GM18861 (cell line): ENCODE data around the gene YIF1A.
"Not testable (repeated sequence)": the region's sequence is repeated elsewhere in the genome, so short reads cannot be mapped to it uniquely, and the experiment has no call there.

Source experiments
- ATAC-seq: cut with Tn5 transposase; IDR thresholded peaks from one replicate; pipeline ENCODE4 v1.9.1; 2021; ENCODE audit not compliant: unreplicated experiment

YIF1A gene

DNA sequence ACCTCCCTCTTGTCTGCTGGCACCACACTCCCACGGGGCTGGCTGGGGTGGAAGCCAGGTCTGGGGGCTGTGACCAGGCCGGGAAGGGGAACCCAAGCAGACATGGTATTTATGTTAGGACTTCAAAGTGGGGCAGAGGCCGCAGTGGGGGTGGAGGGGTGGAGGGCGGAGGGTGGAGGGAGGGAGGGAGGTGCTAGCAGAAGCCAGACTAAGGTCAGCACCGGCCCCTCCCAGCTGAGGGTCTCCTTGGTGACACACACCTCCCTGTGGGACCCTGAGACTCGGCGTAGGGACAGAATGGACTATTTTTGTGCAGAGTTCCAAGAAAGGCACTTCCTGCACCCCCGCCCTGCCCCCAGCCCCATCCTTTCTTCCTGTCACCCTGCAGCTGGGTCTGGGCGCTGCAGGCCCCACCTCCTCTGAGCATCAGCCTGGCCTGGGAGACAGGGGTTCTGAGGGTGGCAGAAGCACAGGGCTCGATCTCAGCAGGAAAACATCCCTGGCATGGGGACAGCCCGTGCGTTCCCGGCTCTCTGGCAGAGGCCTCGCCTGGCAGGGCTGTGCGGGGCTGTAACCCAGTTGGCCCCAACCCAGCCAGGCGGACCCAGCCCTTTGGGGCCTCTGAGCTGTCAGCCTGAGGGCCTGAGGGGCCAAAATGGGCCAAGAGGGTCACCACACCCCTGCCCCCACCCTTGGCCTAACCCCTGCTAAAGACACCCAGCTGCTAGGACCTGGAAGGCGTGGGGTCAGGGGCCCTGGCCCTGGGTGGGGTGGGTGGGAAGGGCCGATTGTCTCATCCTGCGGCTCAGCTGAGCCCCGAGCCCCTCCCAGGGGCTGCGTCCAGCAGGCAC, 37.5 kb upstream of the YIF1A start:
- ATAC-seq: no peak

DNA sequence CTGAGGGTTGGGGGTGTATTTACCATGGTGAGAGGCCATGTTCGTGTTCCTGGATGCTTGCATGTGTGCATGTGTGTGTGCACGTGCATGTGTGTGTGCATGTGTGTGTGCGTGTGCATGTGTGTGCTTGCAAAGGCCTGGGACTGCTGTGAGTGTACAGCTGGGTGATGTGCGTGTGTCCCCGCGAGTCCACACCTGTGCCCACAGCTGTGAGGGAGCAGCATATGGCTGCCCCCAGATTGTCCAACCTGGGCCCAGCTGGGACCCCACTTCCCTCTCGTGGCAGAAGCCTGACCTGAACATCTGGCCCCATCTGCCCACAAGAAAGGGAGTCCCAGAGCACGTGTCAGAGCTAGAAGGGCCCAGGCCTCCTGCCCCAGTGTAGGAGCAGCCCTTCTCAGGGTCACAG, 36.3 kb upstream of the YIF1A start:
- ATAC-seq: no peak

DNA sequence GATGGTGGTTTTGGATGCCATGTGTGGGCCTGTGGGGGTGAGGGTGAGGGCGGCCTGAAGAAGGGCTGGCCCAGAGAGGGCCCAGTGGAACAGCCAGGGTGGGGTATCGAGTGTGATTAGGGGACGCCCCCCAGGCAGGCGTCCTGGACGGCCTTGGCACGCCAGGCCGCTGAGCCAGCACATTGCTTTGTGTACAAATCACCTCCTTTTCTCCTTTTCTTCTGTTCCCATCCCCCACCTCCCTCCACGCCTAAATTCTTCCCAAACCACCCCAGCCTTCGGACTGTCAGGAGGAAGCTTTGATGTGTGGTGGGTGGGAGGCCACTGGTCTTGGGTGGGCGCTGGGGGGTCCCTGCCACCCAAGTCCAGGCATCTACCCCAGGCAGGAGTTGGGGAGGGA, 35.7 kb upstream of the YIF1A start:
- ATAC-seq: no peak

DNA sequence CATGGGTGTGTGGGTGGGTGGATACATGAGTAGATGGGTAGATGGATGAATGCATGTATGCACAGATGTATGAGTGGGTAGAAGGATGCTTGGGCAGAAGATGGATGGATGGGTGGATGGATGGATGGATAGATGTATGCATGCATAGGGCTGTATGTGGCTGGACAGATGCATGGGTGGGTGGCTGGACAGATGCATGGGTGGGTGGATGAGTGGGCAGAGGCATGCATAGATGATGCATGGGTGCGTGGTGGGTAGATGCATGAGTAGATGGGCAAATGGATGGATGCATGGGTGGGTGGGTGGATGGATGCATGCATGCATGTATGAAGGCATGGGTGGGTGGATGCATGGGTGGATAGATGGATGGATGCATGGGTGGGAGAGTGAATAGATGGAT, 34.7 kb upstream of the YIF1A start:
- no peak for ATAC-seq

DNA sequence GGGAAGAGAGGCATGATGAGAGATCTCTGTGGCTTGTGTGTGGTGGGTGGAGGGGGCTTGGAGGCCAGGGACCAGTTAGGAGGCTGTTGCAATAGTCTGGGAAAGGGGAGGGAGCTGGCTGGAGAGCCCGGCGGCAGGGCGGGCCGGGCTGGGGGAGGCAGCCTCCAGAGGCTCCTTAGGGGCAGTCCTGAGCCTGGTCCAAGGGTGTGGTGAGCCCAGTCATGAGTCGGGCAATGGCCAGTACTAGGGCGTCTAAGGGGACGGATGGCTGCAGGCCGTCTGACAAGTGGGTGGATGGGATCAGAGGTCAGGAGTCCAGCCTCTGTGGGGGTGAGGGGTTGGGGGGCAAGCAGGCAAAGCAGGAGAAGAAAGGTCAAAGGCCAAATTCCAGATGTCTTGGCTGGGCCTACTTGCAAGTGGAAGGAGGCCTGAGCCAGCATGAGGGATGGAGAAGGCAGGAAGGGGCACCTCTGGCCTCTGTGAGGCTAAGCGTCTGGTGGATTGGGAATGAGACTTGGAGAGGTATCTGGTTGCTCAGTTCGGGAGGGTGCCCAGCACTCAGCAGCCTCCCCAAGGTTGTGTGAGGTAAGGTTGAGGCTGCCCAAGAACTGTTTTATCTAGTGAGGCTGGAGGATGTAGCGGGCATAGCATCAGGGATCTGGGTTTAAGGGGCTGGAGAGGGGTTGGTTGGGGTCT, 33.9 kb upstream of the YIF1A start:
- no peak for ATAC-seq

DNA sequence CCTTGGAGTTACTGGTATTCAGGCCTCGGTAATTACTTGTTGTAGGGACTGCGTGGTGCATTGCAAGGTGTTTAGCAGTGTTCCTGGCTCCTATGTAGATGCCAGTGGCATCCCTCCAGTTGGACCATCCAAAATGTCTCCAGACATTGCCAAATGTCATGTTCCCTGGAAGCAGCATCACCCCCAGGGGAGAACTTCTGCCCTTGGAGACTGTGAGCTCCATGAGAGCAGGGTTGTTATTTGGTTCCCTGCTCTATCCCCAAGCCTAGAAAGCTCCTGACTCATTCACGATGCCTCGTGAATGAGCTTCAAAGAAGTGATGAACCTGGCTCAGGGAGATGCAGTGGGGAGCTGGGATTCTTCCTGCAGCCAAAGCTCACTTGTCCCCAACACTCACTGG, 32.7 kb upstream of the YIF1A start:
- ATAC-seq: no peak

DNA sequence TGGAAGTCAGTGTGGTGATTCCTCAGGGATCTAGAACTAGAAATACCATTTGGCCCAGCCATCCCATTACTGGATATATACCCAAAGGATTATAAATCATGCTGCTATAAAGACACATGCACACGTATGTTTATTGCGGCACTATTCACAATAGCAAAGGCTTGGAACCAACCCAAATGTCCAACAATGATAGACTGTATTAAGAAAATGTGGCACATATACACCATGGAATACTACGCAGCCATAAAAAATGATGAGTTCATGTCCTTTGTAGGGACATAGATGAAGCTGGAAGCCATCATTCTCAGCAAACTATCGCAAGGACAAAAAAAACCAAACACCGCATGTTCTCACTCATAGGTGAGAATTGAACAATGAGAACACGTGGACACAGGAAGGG, 31.8 kb upstream of the YIF1A start:
- not testable (repeated sequence) for ATAC-seq

DNA sequence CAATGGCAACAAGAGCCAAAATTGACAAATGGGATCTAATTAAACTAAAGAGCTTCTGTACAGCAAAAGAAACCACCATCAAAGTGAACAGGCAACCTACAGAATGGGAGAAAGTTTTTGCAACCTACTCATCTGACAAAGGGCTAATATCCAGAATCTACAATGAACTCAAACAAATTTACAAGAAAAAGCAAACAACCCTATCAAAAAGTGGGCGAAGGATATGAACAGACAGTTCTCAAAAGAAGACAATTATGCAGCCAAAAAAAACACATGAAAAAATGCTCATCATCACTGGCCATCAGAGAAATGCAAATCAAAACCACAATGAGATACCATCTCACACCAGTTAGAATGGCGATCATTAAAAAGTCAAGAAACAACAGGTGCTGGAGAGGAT, 31.3 kb upstream of the YIF1A start:
- not testable (repeated sequence) for ATAC-seq

DNA sequence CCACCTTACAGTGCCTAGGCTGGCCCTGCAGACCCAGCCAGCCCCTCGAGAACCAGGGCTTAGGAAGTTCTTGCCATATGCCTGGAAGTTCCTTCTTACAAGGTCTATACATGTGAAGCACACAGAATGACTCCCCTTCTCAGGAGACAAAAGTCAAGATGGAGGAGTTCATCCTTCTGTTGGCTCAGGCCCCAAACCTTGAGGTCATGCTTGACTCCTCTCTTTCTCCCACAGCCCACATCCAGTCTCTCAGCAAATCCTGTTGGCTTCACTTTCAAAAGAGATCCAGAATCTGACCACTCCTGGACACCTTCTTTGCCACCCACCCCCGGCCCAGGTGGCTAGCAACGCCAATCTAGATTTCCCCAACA, 29.6 kb upstream of the YIF1A start:
- no peak for ATAC-seq

DNA sequence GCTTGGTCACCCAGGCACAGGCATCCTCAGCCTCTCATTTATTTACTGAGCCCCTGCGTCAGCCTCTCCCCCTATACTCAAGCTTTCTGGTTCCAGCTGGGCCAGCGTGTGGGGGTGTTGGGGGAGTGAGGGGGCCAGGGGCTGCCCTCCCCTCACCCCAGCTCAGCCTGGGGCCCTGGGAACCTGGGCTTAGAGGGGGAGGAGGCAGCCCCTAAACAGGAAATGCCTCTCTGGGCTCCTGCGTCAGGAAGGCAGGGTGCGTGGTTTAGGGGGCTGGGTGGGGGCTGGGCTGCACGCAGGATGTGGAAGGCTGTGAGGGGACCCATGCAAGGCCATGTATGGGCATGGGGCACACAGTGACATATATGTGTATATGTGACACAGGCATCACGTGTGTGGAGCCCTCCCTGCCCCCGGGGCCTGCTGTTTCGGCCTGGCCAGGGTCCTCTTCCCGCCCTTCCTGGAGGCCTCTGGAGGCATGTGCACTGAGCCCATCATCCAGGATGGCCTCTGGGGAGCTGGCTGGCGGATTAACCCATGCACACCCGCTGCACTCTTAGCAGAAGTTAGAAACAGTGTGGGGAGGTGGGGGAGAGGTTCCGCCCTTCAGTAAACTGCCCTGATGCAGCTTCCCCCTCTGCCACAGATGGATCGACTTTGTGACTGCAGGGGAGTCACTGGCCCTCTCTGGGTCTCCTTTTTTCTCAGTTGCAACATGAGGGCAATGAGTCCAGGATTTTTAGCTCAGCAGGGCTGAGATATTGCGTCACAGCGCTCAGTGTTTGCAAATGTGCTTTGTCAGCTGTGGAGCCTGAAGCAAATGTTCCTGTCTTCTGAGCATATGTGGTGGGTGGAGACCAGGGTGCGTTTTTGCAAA, 29.0 kb upstream of the YIF1A start:
- no peak for ATAC-seq

DNA sequence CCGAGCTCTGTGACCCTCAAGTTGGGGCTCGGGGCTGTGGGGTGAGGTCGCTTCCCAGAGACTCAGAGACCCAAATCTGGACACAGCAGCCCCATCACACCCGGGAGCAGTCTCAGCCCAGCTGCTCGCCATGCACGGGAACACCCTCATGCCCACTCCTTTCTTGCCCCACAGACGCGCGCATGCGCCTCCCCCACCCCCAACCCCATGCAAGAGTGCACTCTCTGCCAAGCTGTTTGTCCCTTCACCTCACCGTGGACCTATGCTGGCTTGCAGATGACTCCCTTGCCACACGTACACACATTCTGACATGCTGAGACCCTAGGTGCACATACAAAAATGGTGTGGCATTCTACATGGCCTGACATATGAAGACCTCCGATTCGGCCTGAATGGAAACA, 28.4 kb upstream of the YIF1A start:
- ATAC-seq: no peak

DNA sequence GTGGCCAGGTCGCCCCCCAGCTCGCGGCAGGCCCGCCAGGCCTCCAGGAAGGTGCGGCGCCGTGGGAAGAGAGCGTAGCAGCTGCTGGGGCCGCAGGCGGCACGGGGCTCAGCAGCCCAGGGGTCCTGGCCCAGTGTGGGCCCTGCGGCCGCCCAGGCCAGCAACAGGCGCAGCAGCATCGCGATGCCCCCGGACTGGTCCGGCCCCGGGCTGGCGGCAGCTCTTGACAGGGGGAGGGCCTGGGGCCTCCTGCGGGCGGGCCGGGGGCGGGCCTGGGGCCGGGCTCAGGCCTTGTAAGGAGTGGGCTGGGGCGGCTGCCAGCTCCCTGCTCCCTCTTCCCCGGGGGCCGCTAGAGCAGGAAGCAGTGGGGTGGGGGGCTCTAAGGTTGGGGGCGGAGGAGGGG, 27.9 kb upstream of the YIF1A start, which contains the start of gene CD248:
Gene CD248, minus strand, starts transcription at position 196 of the 403 bp plus-strand sequence. Its CDS starts 17 bp downstream, at position 179.
- no peak for ATAC-seq

DNA sequence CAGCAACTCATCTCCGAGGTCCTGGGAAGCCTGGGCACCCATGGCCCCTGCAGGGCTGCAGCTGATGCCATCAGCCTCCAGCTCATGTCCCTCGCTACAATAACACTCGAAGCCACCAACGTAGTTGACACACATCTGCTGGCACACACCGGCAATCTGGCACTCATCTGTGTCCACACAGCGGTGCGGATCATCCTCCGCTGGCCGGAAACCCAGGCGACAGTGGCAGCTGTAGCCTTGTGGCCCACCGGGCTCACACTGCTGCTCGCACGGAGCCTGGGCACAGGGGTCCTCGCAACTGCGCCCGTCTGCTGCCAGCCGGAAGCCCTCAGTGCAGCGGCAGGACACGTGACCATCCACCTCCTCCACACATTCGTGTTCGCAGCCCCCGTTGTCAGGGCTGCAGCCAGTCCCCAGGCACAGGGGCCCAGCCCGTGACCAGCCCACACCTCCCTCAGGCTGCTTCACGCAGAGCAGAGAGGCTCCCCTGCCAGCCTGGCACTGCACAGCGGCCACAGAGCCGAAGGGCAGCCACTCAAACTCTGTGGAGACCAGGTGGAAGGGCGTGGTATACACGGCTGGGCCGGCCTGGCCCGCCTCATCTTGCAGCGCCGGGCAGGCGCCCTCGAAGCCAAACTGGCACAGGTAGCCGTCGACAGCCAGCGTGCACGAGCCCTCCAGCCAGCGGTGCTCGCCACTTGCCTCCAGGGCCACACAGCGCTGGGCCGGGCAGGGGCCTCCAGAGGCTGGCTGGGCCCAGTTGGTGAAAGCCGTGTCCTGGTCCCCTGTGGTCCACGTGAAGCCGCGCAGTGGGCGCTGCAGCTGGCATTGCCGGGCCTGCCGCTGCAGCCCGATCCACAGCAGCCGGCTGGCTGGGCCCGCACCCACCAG, 27.2 kb upstream of the YIF1A start:
- no peak for ATAC-seq

DNA sequence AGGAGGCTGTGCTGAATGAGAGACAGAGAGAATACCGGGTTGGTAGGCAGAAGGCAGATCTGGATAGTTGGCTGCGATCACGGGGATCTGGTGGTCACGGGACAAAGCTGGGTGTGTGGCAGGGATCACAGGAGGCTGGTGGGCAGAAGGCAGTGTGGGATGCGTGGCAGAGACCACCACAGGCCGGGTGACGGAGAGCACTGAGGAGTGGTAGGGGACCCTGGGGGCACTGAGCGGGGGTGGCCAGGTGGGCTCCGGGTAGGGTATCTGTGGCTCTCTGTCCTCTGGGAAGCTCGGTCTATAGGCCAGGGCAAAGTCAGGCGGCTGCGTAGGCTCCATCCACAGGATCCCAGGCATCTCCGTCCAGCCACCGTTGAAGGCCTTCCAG, 26.5 kb upstream of the YIF1A start:
- ATAC-seq: no peak

DNA sequence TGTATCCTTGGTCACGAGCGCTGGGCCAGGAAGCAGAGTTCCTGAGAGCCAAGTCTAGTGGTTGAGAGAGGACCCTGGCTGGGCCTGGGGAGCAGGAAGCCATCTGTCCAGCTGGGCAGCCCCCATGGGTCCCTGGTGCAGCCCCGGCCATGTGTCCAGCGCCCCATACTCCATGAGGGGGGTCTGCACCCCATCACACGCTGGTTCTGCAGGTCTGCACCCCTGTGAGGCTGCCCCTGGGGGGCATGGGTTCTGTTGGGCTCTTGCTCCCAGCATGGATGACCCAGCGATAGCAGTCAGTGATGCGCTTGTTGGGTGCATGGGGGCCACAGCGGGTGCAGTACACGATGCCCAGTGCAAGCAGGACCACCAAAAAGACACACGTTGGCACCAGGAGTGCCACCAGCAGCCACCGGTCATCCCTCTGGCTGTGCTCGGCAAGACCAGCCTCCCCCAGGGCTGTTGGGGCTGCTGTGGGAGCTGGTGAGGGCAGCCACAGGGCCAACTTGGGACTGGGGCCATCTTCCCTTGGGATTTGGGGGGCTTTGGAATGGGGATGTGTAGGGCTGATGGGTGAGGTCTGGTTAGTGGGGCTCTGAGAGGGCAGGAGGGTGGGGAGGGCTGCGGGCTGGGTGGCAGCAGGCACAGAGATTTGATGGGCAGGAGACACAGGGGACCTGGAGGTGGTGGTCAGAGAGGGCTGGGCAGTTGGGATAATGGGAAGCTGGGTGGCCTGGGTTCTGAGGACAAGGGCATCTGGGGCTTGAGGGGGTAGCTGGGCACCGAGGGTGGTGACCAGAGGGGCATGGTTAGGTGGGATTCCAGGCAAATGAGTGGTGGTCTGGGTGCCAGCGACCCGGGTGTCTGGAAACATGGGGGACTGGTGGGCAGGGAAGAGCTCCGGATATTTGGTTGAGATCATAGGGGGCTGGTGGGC, 25.9 kb upstream of the YIF1A start:
- no peak for ATAC-seq

DNA sequence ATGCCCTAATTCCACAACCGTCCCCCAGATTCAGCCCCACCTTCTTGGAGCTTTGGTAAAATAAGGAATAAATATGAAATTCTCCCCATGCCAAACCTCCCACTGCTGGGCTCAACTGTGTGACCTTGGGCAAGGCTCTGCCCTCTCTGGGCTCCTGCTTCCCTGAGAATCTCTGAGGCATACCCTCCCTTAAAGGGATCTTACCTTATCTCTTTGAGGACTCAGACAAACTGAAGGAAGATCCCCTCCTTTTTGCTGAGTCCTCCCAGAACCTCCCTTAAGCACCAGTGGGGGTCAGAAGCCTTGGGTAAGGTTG, 25.2 kb upstream of the YIF1A start:
- no peak for ATAC-seq

DNA sequence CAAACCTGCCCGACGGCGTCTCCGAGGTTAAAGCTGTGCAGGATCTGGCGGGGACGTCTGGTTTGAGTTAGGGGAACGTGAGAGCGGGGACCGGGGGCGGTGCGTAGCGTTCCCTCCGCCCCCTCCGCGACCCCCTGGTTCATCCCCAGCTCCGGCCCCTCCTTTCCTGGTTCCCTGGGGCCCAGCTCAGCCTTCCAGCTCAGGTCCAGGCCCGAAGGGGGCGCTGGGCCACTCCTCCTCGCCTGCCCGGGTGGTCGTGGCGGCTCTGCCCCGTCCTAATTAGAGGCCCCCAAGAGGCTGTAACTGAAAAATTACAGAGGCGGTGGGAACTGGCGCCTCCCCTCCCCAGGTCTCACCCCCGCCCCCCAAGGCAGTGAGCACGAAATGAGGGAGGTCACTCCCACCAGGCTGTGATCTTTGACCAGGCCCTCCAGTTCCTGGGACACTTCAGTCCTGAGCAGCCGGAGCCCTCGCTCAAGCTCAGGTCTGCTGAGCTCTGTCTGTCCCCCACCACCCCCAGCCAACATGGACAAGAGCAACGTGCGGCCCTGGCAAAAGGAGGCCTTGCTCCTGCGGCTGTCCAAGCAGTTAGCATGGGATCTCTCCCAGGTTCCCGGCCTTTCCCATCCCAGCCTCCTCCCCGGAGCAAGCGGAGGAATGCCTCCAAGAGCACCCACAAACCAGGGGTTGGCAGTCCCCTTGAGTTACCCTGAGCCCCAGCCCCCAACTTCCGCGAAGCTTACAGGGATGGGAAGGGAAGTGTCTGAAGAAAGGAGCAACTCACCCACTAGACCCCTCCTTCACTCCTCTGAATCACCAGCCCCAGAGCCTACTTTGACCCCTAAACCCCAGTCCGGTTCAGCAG, 24.6 kb upstream of the YIF1A start:
- ATAC-seq: no peak

DNA sequence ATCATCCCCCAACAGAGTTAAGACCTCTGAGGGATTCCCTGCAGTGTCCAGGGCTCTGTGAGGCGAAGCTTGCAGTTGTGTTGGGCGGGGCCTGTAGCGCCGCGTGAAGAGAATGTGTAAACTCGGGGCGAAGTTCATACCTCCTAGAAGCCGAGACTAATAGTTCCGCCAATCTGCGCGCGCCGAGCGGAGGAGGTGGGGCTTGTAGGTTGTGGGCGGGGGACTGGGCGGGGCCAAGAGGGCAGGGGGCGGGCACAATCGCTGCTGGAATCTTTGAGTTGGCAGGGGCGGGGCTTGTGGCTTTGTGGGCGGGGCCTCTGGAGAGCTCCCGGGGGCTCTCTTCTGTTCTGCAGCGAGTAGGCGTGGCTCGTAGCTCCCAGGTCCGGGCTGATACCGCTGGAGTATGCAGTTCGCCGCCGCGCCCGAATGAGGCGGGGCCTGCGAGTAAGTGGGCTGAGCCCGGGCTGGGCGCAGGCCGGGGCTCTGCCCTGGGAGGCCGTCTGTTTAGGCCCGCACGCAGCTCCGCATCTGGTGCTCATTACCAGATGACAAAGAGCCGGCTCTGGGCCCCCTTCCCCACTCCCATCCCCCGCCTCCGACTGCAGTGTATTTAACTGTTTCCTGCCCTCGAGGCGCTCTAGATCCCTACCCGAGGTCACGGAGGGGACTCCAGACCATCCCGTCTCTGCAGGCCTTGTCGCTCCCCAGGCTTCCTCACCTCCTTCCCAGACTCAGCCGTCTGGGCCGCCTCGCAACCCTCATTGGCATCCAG, 23.8 kb upstream of the YIF1A start:
- ATAC-seq: peak; percentile 51
